GM12878 (cell line): ENCODE measurements around the gene NPC2. TPM values are rescaled to one million over a fixed set of nuclear protein-coding genes. Genes with fewer than 3 reads are reported as not detected.

Experiments
- ATAC-seq: fragments of 200-7000 bp; cut with Tn5 transposase; 3 replicates; pipeline ENCODE4 v1.9.1; 2020; ENCODE audit warnings: mild to moderate bottlenecking, moderate library complexity
- BruUV-seq: library from RNA; stranded (reverse); fragments of 400-500 nt; replicated peaks from 2 replicates; lab custom pipeline; 2021; lab: Mats Ljungman, UMichigan
- CTCF ChIA-PET: fragments of 300-600 bp; sonication (Branson Sonifier 250); formaldehyde crosslinking; extraction: SDS; loops from one replicate; lab custom pipeline; 2021; ENCODE audit warnings: inconsistent platforms; lab: Yijun Ruan, JAX
- POLR2A ChIA-PET: fragments of 350-600 bp; formaldehyde crosslinking; extraction: SDS; loops from one replicate; lab custom pipeline; 2021; ENCODE audit warnings: inconsistent platforms; lab: Charles Lee
- RAD21 ChIA-PET: fragments of 300-600 bp; sonication (Branson Sonifier 250); formaldehyde crosslinking; loops from one replicate; lab custom pipeline; 2023; ENCODE audit warnings: antibody characterized with exemption; ENCODE audit not compliant: unreplicated experiment; lab: Charles Lee
- SMC1A ChIA-PET: fragments of 300-600 bp; sonication (Branson Sonifier 250); formaldehyde crosslinking; loops from one replicate; lab custom pipeline; 2023; ENCODE audit not compliant: unreplicated experiment, uncharacterized antibody; lab: Charles Lee
- DNase-seq: peaks from one replicate; pipeline ENCODE4 v3.0.0-alpha.2; 2011; ENCODE audit warnings: low read depth, low spot score
- FAIRE-seq: peaks from 3 replicates; lab custom pipeline; 2011; peaks lifted over from hg19 to GRCh38; lab: Jason Lieb, UNC
- H2AFZ ChIP-seq: 2 replicates; pipeline ENCODE4 v1.6.0; 2011; ENCODE audit warnings: low read depth, low read length, control low read depth; ENCODE audit not compliant: control insufficient read depth
- H3K27ac ChIP-seq: 2 replicates; pipeline ENCODE4 v1.5.1; 2011; ENCODE audit warnings: control low read depth; ENCODE audit not compliant: control insufficient read depth, insufficient read depth
- H3K27me3 ChIP-seq, 2 experiments: replicated peaks in 1 of 2; 2 replicates each; pipeline versions ENCODE4 v1.6.0 to v1.6.1; 2011; ENCODE audit warnings: low read length in 1 of 2; ENCODE audit not compliant: control insufficient read depth in 2 of 2, insufficient read depth in 2 of 2
- H3K36me3 ChIP-seq, 2 experiments: 2 replicates each; pipeline ENCODE4 v1.5.1; 2011; ENCODE audit warnings: low read length in 1 of 2; ENCODE audit not compliant: control insufficient read depth in 2 of 2, insufficient read depth in 2 of 2
- H3K4me1 ChIP-seq: 2 replicates; pipeline ENCODE4 v1.6.1; 2011; ENCODE audit warnings: mild to moderate bottlenecking, low read length, moderate library complexity, mixed read lengths; ENCODE audit not compliant: control insufficient read depth, insufficient read depth
- H3K4me2 ChIP-seq: 2 replicates; pipeline ENCODE4 v1.6.0; 2011; ENCODE audit warnings: control low read depth; ENCODE audit not compliant: control insufficient read depth, insufficient read depth
- H3K4me3 ChIP-seq: fragments of 200-600 bp; sonication (generic); 2 replicates; pipeline ENCODE4 v1.5.1; 2016
- H3K79me2 ChIP-seq: 2 replicates; pipeline ENCODE4 v1.6.0; 2011; ENCODE audit warnings: low read length; ENCODE audit not compliant: control insufficient read depth, insufficient read depth
- H3K9ac ChIP-seq: 2 replicates; pipeline ENCODE4 v1.8.0; 2011; ENCODE audit warnings: low read length, control low read depth, mixed read lengths; ENCODE audit not compliant: control insufficient read depth, insufficient read depth
- H3K9me3 ChIP-seq: replicated peaks from 3 replicates; pipeline ENCODE4 v1.5.1; 2011; ENCODE audit warnings: mild to moderate bottlenecking, low read length; ENCODE audit not compliant: control insufficient read depth, insufficient read depth
- H4K20me1 ChIP-seq: 2 replicates; pipeline ENCODE4 v1.6.0; 2011; ENCODE audit not compliant: control insufficient read depth, insufficient read depth
- CBFB ChIP-seq: IDR thresholded peaks from 2 replicates; pipeline ENCODE4 v1.6.1; 2016; ENCODE audit warnings: antibody characterized with exemption, low read depth
- DPF2 ChIP-seq: fragments of 450-650 bp; IDR thresholded peaks from 2 replicates; pipeline ENCODE4 v1.6.1; 2017; ENCODE audit warnings: mild to moderate bottlenecking
- E4F1 ChIP-seq: fragments of 450-650 bp; IDR thresholded peaks from 2 replicates; pipeline ENCODE4 v1.6.1; 2018; ENCODE audit warnings: borderline replicate concordance, mild to moderate bottlenecking; ENCODE audit not compliant: partially characterized antibody
- POLR2AphosphoS2 ChIP-seq: IDR thresholded peaks from 2 replicates; pipeline ENCODE4 v1.6.1; 2011; ENCODE audit warnings: low read depth, mild to moderate bottlenecking, low read length, improper control_type of control experiment, moderate library complexity
- SREBF1 ChIP-seq: IDR thresholded peaks from 2 replicates; pipeline ENCODE4 v1.6.1; 2012; ENCODE audit warnings: mild to moderate bottlenecking, low read length
- WGBS: methylation state at CpG from one replicate; pipeline ENCODE4 v1.1.6; 2016; ENCODE audit warnings: low lambda C conversion rate; ENCODE audit not compliant: insufficient replicate concordance, insufficient coverage; ENCODE audit errors: missing lambda C conversion rate; 5-methylcytosine and 5-hydroxymethylcytosine counted together
- in situ Hi-C: fragments of 300-500 bp; cut with MboI; formaldehyde crosslinking; loops from 9 replicates; pipeline ENCODE4 v1.14.3; 2018; ENCODE audit warnings: mixed read lengths
- intact Hi-C: fragments of 100-400 bp; cut with micrococcal nuclease; formaldehyde crosslinking; loops from one replicate; pipeline ENCODE4 v1.14.2; 2022; ENCODE audit not compliant: unreplicated experiment
- polyA plus RNA-seq, 11 experiments: library from polyadenylated mRNA; depleted of rRNA in 4 of 11; unstranded in 6 of 11; stranded (reverse) in 5 of 11; fragments of >200 nt; fragmentation: Nextera tagmentation in 4 of 11; fragmentation: Illumina TruSeq in 1 of 11; extraction: Ambion mirVana in 4 of 11; extraction: Trizol in 1 of 11; gene quantifications; 1 replicate in 1 of 11; 2 replicates in 10 of 11; pipeline versions ENCODE4 v1.2.1 to v1.2.3, GENCODE V29; 2011 to 2016; ENCODE audit warnings: inconsistent platforms in 2 of 11, missing spikeins in 2 of 11, low read depth in 1 of 11
- total RNA-seq, 4 experiments: library from RNA; depleted of rRNA in 3 of 4; stranded (reverse); fragments of >200 nt in 3 of 4; fragmentation: Illumina TruSeq in 1 of 4; extraction: Trizol in 1 of 4; gene quantifications; 2 replicates each; pipeline versions ENCODE4 v1.2.1 to v1.2.3, GENCODE V29; 2013 to 2021

The NPC2 gene
- total and polyA plus RNA-seq, 10 of the 15 experiments (the other 5 are each of a cell fraction or from before 2014, with no cell fraction given), result 29.5 to 109 (median 59.1) TPM

GRCh38 chr14:74492776-74493342 is at the start of gene NPC2 (continued):
- no peak for TF ChIP-seq E4F1
- peak; percentile 17; the same call in 1 of the 2 replicates for TF ChIP-seq DPF2

- FAIRE-seq, result no peak
- CTCF ChIA-PET, result no interaction called here
Measured at GRCh38 chr14:74542056-74542685, 49.1 kb upstream of the NPC2 start.

More at GRCh38 chr14:74542056-74542685, 49.1 kb upstream of the NPC2 start:
- no peaks in the 10 kb centered on the region for H3K36me3 ChIP-seq
- no peak overlapping the region for H3K4me2 ChIP-seq
- H4K20me1 ChIP-seq, result no peaks in the 10 kb centered on the region
- no peaks in the 10 kb centered on the region for H3K4me1 ChIP-seq
- no peak overlapping the region for H3K9ac ChIP-seq
- intact Hi-C loops, result no loop called here
- no TSS peak for BruUV-seq
- SMC1A ChIA-PET, result no interaction called here
- RAD21 ChIA-PET, result no interaction called here
- in situ Hi-C loops, result no loop called here
- no peak for TF ChIP-seq CBFB
- no peak for TF ChIP-seq SREBF1
- no peak for TF ChIP-seq POLR2AphosphoS2
- H2AFZ ChIP-seq, result no peak overlapping the region
- H3K4me3 ChIP-seq, result no peak overlapping the region
- 43% methylated on average over 10 of the region's 10 CpGs for WGBS
- no peak for ATAC-seq
- DNase-seq, result no peak
- POLR2A ChIA-PET, result no interaction called here
- H3K27me3 ChIP-seq, result peaks cover 2% of the 10 kb centered on the region in 2 experiments; a peak in 3 of 4 replicates
- no peak overlapping the region for H3K27ac ChIP-seq
- H3K9me3 ChIP-seq, result no peaks in the 10 kb centered on the region
- H3K79me2 ChIP-seq, result no peaks in the 10 kb centered on the region
